Measurements from ENCODE around the gene SARNP.
"Not testable (repeated sequence)": the region's sequence is repeated elsewhere in the genome, so short reads cannot be mapped to it uniquely, and the experiment has no call there.

Gene SARNP

DNA sequence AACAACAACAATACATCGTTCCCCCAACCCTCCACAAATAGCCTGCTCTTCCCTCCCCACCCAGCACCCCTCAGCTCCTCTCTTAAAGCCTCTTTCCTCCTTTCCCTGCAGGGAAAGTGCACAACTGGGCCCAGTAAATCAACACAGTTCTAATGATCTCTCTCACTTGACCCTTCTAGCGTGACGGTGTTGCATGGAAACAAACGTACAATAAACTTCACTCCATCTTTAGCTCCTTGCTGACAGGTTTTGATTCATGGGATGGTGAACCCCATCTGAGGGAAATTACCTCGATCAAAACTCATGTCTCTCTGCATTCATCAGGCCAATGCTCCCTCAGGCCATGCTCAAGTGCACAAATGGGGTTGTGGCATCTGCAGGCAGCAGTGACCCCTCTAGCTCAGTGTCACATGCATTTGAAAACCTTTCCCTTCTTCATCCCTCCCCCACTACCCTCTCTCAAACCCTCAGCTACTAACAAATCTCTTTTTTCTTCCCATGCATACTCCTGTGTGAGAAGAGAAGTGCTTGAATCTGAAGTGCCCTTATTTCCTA, 51.7 kb downstream of the SARNP start:
- no peak overlapping the region for H2BK5ac ChIP-seq (ENCODE audit: low read length)
- H3K79me2 ChIP-seq (ENCODE audit: control insufficient read depth, insufficient read depth, low read length): no peaks in the 10 kb centered on the region
- no peak for DNase-seq
- H3K27ac ChIP-seq (ENCODE audit: low read depth, low read length): no peak overlapping the region
- H4K5ac ChIP-seq (ENCODE audit: low read length): no peak overlapping the region
- H3K18ac ChIP-seq (ENCODE audit: low read length): no peak overlapping the region
- H3K56ac ChIP-seq (ENCODE audit: low read length): no peak overlapping the region
- H3K36me3 ChIP-seq (ENCODE audit: control insufficient read depth, insufficient read depth, low read length): no peaks in the 10 kb centered on the region
- no peak overlapping the region for H3K9ac ChIP-seq (ENCODE audit: low read length)
- no peak overlapping the region for H2AK5ac ChIP-seq (ENCODE audit: low read length)
- no peaks in the 10 kb centered on the region for H3K27me3 ChIP-seq (ENCODE audit: insufficient read depth, low read length, poor library complexity)
- no peak overlapping the region for H2BK15ac ChIP-seq (replicated peaks; ENCODE audit: low read depth)
- H2BK120ac ChIP-seq (ENCODE audit: low read depth, low read length): no peak overlapping the region
- H4K8ac ChIP-seq (ENCODE audit: low read depth, low read length): no peak overlapping the region
- no peaks in the 10 kb centered on the region for H3K4me1 ChIP-seq (ENCODE audit: control insufficient read depth, low read depth, low read length)
- H3K79me1 ChIP-seq (ENCODE audit: low read length): peaks cover 8% of the 10 kb centered on the region
- no peak overlapping the region for H3K4ac ChIP-seq (ENCODE audit: low read depth, low read length)
- H3K4me2 ChIP-seq (ENCODE audit: low read length): no peak overlapping the region
- no CpG with 5 or more reads among the region's 5 CpGs for WGBS (ENCODE audit: extremely low coverage, insufficient coverage, low lambda C conversion rate)
- no peak overlapping the region for H3K4me3 ChIP-seq (ENCODE audit: low read length)
- H3K23ac ChIP-seq (ENCODE audit: low read length): no peak overlapping the region

DNA sequence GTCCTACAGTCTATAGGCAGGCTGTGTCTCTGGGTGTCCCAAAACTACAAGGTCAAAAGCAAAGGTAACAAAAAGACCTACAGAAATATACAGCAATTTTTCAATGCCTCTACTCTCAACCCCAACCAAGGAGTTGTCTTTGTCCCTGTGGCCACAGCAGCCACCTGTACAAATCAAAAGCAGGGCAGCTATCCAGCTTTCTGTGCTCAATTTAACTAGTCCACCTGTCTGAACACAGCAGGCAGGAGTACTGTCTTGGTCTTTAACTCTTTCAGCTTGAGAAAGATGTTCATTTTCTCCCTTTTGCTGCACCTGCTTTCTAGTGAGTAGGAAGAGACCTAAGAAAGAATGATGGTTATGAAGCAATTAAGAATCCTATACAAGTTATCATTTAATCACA, 54.9 kb downstream of the SARNP start:
- Histone ChIP-seq H4K5ac (ENCODE audit: low read length) (no peak overlapping the region), H2BK5ac (ENCODE audit: low read length) (no peak overlapping the region), H3K79me1 (ENCODE audit: low read length) (peaks cover 6% of the 10 kb centered on the region), H3K27me3 (ENCODE audit: insufficient read depth, low read length, poor library complexity) (no peaks in the 10 kb centered on the region), H2BK15ac (replicated peaks; ENCODE audit: low read depth) (no peak overlapping the region), H3K4me1 (ENCODE audit: control insufficient read depth, low read depth, low read length) (no peaks in the 10 kb centered on the region), H4K8ac (ENCODE audit: low read depth, low read length) (no peak overlapping the region), H3K79me2 (ENCODE audit: control insufficient read depth, insufficient read depth, low read length) (no peaks in the 10 kb centered on the region), H3K4me3 (ENCODE audit: low read length) (no peak overlapping the region), H3K4me2 (ENCODE audit: low read length) (no peak overlapping the region), H3K56ac (ENCODE audit: low read length) (no peak overlapping the region), H3K36me3 (ENCODE audit: control insufficient read depth, insufficient read depth, low read length) (peaks cover 2% of the 10 kb centered on the region), H3K27ac (ENCODE audit: low read depth, low read length) (no peak overlapping the region), H3K23ac (ENCODE audit: low read length) (no peak overlapping the region), H3K9ac (ENCODE audit: low read length) (no peak overlapping the region), H3K18ac (ENCODE audit: low read length) (no peak overlapping the region), H2AK5ac (ENCODE audit: low read length) (no peak overlapping the region), H2BK120ac (ENCODE audit: low read depth, low read length) (no peak overlapping the region), H3K4ac (ENCODE audit: low read depth, low read length) (no peak overlapping the region)
- DNase-seq: no peak

DNA sequence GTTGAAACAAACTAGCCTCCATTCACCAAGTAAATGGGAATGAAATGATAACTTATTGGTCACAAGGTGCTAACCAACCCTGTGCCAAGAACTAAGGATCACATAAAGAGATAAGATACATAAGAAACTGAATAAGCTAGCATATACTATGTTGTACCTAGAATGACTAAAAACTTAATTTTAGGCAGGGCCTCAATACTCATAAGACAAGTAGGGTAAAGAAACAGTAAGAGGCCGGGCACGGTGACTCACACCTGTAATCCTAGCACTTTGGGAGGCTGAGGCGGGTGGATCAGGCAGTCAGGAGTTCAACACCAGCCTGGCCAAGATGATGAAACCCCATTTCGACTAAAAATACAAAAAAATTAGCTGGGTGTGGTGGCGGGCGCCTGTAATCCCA, 56.9 kb downstream of the SARNP start:
- H3K36me3 ChIP-seq (ENCODE audit: control insufficient read depth, insufficient read depth, low read length): peaks cover 8% of the 10 kb centered on the region
- no peak overlapping the region for H3K23ac ChIP-seq (ENCODE audit: low read length)
- no peak overlapping the region for H2BK120ac ChIP-seq (ENCODE audit: low read depth, low read length)
- no peak overlapping the region for H3K4ac ChIP-seq (ENCODE audit: low read depth, low read length)
- H3K27me3 ChIP-seq (ENCODE audit: insufficient read depth, low read length, poor library complexity): no peaks in the 10 kb centered on the region
- no peak overlapping the region for H3K4me2 ChIP-seq (ENCODE audit: low read length)
- peaks cover 4% of the 10 kb centered on the region for H3K79me1 ChIP-seq (ENCODE audit: low read length)
- no peak overlapping the region for H4K8ac ChIP-seq (ENCODE audit: low read depth, low read length)
- no peak overlapping the region for H3K56ac ChIP-seq (ENCODE audit: low read length)
- no peak for DNase-seq
- no peak overlapping the region for H2BK5ac ChIP-seq (ENCODE audit: low read length)
- no peak overlapping the region for H2AK5ac ChIP-seq (ENCODE audit: low read length)
- no peak overlapping the region for H4K5ac ChIP-seq (ENCODE audit: low read length)
- no peak overlapping the region for H2BK15ac ChIP-seq (replicated peaks; ENCODE audit: low read depth)
- no peak overlapping the region for H3K18ac ChIP-seq (ENCODE audit: low read length)
- H3K27ac ChIP-seq (ENCODE audit: low read depth, low read length): no peak overlapping the region
- no peaks in the 10 kb centered on the region for H3K79me2 ChIP-seq (ENCODE audit: control insufficient read depth, insufficient read depth, low read length)
- no peak overlapping the region for H3K9ac ChIP-seq (ENCODE audit: low read length)
- no peaks in the 10 kb centered on the region for H3K4me1 ChIP-seq (ENCODE audit: control insufficient read depth, low read depth, low read length)
- WGBS (ENCODE audit: extremely low coverage, insufficient coverage, low lambda C conversion rate): no CpG with 5 or more reads among the region's 6 CpGs
- H3K4me3 ChIP-seq (ENCODE audit: low read length): no peak overlapping the region

DNA sequence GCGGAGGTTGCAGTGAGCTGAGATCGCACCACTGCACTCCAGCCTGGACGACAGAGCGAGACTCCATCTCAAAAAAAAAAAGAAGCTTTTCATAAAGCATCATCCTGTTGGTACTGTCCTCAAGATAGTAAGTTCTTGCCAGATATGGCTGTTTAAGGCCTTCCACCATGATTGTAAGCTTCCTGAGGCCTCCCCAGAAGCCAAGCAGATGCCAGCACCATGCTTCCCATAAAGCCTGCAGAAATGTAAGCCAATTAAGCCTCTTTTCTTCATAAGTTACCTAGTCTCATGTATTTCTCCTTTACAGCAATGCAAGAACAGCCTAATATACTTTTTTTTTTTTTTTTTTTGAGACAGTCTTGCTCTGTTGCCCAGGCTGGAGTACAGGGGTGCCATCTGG, 58.9 kb downstream of the SARNP start:
- no CpG with 5 or more reads among the region's 4 CpGs for WGBS (ENCODE audit: extremely low coverage, insufficient coverage, low lambda C conversion rate)
- H2AK5ac ChIP-seq (ENCODE audit: low read length); H3K4me3 ChIP-seq (ENCODE audit: low read length); H3K18ac ChIP-seq (ENCODE audit: low read length); H3K79me1 ChIP-seq (ENCODE audit: low read length); H3K56ac ChIP-seq (ENCODE audit: low read length); DNase-seq; H3K79me2 ChIP-seq (ENCODE audit: control insufficient read depth, insufficient read depth, low read length); H2BK120ac ChIP-seq (ENCODE audit: low read depth, low read length); H3K23ac ChIP-seq (ENCODE audit: low read length); H3K4me2 ChIP-seq (ENCODE audit: low read length); H3K27ac ChIP-seq (ENCODE audit: low read depth, low read length); H3K4ac ChIP-seq (ENCODE audit: low read depth, low read length); H3K36me3 ChIP-seq (ENCODE audit: control insufficient read depth, insufficient read depth, low read length); H3K27me3 ChIP-seq (ENCODE audit: insufficient read depth, low read length, poor library complexity); H3K9ac ChIP-seq (ENCODE audit: low read length); H3K4me1 ChIP-seq (ENCODE audit: control insufficient read depth, low read depth, low read length); H2BK15ac ChIP-seq (replicated peaks; ENCODE audit: low read depth); H4K5ac ChIP-seq (ENCODE audit: low read length); H2BK5ac ChIP-seq (ENCODE audit: low read length); H4K8ac ChIP-seq (ENCODE audit: low read depth, low read length): not testable (repeated sequence)

DNA sequence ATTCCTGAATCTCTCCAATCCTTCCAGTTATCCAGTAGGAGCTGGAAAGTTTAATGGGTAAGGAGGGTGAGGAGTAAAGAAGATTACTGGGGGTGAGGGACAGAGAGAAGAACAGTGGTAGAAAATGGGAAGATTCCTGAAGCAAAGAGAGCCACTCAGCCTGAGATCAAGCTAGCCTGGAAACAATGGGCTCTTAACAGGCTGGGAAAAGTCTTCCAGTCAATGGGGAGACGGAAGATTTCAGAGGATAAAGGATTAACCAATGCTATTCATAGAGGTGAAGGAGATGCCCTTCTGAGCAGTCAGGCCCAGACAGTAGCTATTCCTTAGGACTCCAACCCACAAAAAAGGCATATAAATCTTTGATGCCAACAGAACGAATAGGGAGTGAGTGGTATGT, 59.8 kb downstream of the SARNP start:
- H3K4me3 ChIP-seq (ENCODE audit: low read length): no peak overlapping the region
- no peak overlapping the region for H4K5ac ChIP-seq (ENCODE audit: low read length)
- H3K23ac ChIP-seq (ENCODE audit: low read length): no peak overlapping the region
- peak overlapping the region; percentile 36 for H3K27ac ChIP-seq (ENCODE audit: low read depth, low read length)
- no peak overlapping the region for H3K4me2 ChIP-seq (ENCODE audit: low read length)
- H3K4me1 ChIP-seq (ENCODE audit: control insufficient read depth, low read depth, low read length): peaks cover 3% of the 10 kb centered on the region
- no peak overlapping the region for H2AK5ac ChIP-seq (ENCODE audit: low read length)
- no peak overlapping the region for H2BK15ac ChIP-seq (replicated peaks; ENCODE audit: low read depth)
- no peak overlapping the region for H2BK5ac ChIP-seq (ENCODE audit: low read length)
- peak overlapping the region; percentile 15 for H3K56ac ChIP-seq (ENCODE audit: low read length)
- H3K9ac ChIP-seq (ENCODE audit: low read length): no peak overlapping the region
- H3K79me2 ChIP-seq (ENCODE audit: control insufficient read depth, insufficient read depth, low read length): no peaks in the 10 kb centered on the region
- no peak overlapping the region for H2BK120ac ChIP-seq (ENCODE audit: low read depth, low read length)
- no CpG with 5 or more reads among the region's 2 CpGs for WGBS (ENCODE audit: extremely low coverage, insufficient coverage, low lambda C conversion rate)
- H3K79me1 ChIP-seq (ENCODE audit: low read length): peaks cover 2% of the 10 kb centered on the region
- no peak overlapping the region for H4K8ac ChIP-seq (ENCODE audit: low read depth, low read length)
- H3K27me3 ChIP-seq (ENCODE audit: insufficient read depth, low read length, poor library complexity): no peaks in the 10 kb centered on the region
- H3K4ac ChIP-seq (ENCODE audit: low read depth, low read length): no peak overlapping the region
- no peak overlapping the region for H3K18ac ChIP-seq (ENCODE audit: low read length)
- H3K36me3 ChIP-seq (ENCODE audit: control insufficient read depth, insufficient read depth, low read length): peaks cover 11% of the 10 kb centered on the region
- DNase-seq: peak; percentile 51

DNA sequence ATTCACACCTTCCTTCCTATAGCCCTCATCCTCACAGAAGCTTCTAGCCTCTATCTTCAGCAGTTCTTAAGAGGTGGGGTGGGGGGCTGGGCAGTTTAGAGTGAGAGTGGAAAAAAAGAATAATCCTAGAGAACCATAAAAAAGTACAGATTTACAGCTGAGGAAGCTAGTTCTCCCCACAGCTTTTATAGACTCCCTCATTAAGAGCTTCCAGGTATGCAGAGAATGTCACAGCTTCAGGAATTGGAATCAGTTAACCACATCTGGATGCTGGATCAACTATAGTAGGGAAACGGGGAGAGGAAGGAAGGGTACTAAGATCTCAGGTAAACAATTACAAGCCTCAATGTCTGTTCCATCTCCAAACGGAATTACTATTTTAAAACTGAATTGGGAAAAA, 62.3 kb downstream of the SARNP start:
- WGBS (ENCODE audit: extremely low coverage, insufficient coverage, low lambda C conversion rate): no CpG with 5 or more reads among the region's 2 CpGs
- no peak overlapping the region for H3K27ac ChIP-seq (ENCODE audit: low read depth, low read length)

More for the DNA sequence above, 62.3 kb downstream of the SARNP start:
- Histone ChIP-seq H3K4me1 (ENCODE audit: control insufficient read depth, low read depth, low read length) (peaks cover 3% of the 10 kb centered on the region), H3K18ac (ENCODE audit: low read length) (no peak overlapping the region), H3K79me2 (ENCODE audit: control insufficient read depth, insufficient read depth, low read length) (no peaks in the 10 kb centered on the region), H3K56ac (ENCODE audit: low read length) (no peak overlapping the region), H4K5ac (ENCODE audit: low read length) (no peak overlapping the region), H3K4me2 (ENCODE audit: low read length) (no peak overlapping the region), H3K9ac (ENCODE audit: low read length) (no peak overlapping the region), H2BK15ac (replicated peaks; ENCODE audit: low read depth) (no peak overlapping the region), H3K36me3 (ENCODE audit: control insufficient read depth, insufficient read depth, low read length) (peaks cover 12% of the 10 kb centered on the region), H3K23ac (ENCODE audit: low read length) (no peak overlapping the region), H3K4me3 (ENCODE audit: low read length) (no peak overlapping the region), H3K27me3 (ENCODE audit: insufficient read depth, low read length, poor library complexity) (no peaks in the 10 kb centered on the region), H4K8ac (ENCODE audit: low read depth, low read length) (no peak overlapping the region), H2AK5ac (ENCODE audit: low read length) (no peak overlapping the region), H3K4ac (ENCODE audit: low read depth, low read length) (no peak overlapping the region), H3K79me1 (ENCODE audit: low read length) (no peaks in the 10 kb centered on the region), H2BK120ac (ENCODE audit: low read depth, low read length) (no peak overlapping the region), H2BK5ac (ENCODE audit: low read length) (no peak overlapping the region)
- DNase-seq: peak; percentile 80

Measured in mesendoderm (in vitro differentiated cells).